Neuronal stem cell (in vitro differentiated cells): ENCODE measurements around the gene RBKS.

Experiments
- DNase-seq: peaks from one replicate; pipeline ENCODE4 v3.0.0-alpha.2; 2013; ENCODE audit warnings: low spot score
- H2AFZ ChIP-seq: one replicate; pipeline ENCODE4 v1.6.1; 2013; ENCODE audit warnings: mild to moderate bottlenecking, low read length, inconsistent platforms
- H2AK5ac ChIP-seq: 2 replicates; pipeline ENCODE4 v1.6.1; 2013; ENCODE audit warnings: low read depth, mild to moderate bottlenecking, inconsistent platforms, low read length, moderate library complexity, mixed read lengths
- H2BK120ac ChIP-seq: 2 replicates; pipeline ENCODE4 v1.6.1; 2013; ENCODE audit warnings: low read depth, mild to moderate bottlenecking, inconsistent platforms, low read length, moderate library complexity, mixed read lengths
- H2BK12ac ChIP-seq: one replicate; pipeline ENCODE4 v1.6.1; 2013; ENCODE audit warnings: low read length, inconsistent platforms
- H2BK15ac ChIP-seq: 2 replicates; pipeline ENCODE4 v1.6.1; 2013; ENCODE audit warnings: mild to moderate bottlenecking, low read length, inconsistent platforms, mixed read lengths
- H2BK5ac ChIP-seq: one replicate; pipeline ENCODE4 v1.6.1; 2013; ENCODE audit warnings: inconsistent platforms, mild to moderate bottlenecking, low read length, moderate library complexity
- H3K14ac ChIP-seq: one replicate; pipeline ENCODE4 v1.6.1; 2013; ENCODE audit warnings: low read length, inconsistent platforms
- H3K18ac ChIP-seq: 2 replicates; pipeline ENCODE4 v1.6.1; 2013; ENCODE audit warnings: low read length, inconsistent platforms
- H3K23ac ChIP-seq: 2 replicates; pipeline ENCODE4 v1.6.1; 2013; ENCODE audit warnings: low read depth, mild to moderate bottlenecking, mixed read lengths, low read length, inconsistent platforms; ENCODE audit not compliant: poor library complexity
- H3K27ac ChIP-seq: replicated peaks from 3 replicates; pipeline ENCODE4 v1.5.1; 2013; ENCODE audit warnings: low read length, inconsistent platforms
- H3K27me3 ChIP-seq, 3 experiments: 2 replicates each; pipeline ENCODE4 v1.6.1; 2013; ENCODE audit warnings: low read length in 3 of 3, mild to moderate bottlenecking in 2 of 3, inconsistent platforms in 1 of 3, low read depth in 1 of 3, mixed read lengths in 1 of 3, moderate library complexity in 1 of 3; ENCODE audit not compliant: control insufficient read depth in 3 of 3, insufficient read depth in 3 of 3
- H3K36me3 ChIP-seq, 2 donors: replicated peaks in 1 of 2; 2 replicates each; pipeline ENCODE4 v1.6.1; 2013; ENCODE audit warnings: low read length in 2 of 2; ENCODE audit not compliant: control insufficient read depth in 2 of 2, insufficient read depth in 2 of 2
- H3K4ac ChIP-seq: 2 replicates; pipeline ENCODE4 v1.6.1; 2013; ENCODE audit warnings: inconsistent platforms, mild to moderate bottlenecking, low read length, moderate library complexity
- H3K4me1 ChIP-seq, 2 donors: 1 replicate in 1 of 2; 2 replicates in 1 of 2; pipeline ENCODE4 v1.6.1; 2013; ENCODE audit warnings: low read length in 2 of 2, low read depth in 1 of 2; ENCODE audit not compliant: control insufficient read depth in 2 of 2, insufficient read depth in 1 of 2
- H3K4me2 ChIP-seq: one replicate; pipeline ENCODE4 v1.6.1; 2013; ENCODE audit warnings: mild to moderate bottlenecking, low read length, inconsistent platforms; ENCODE audit not compliant: insufficient read depth, poor library complexity, severe bottlenecking
- H3K4me3 ChIP-seq, 2 donors: 2 replicates each; pipeline ENCODE4 v1.5.1; 2013; ENCODE audit warnings: low read length in 2 of 2, mild to moderate bottlenecking in 2 of 2, inconsistent platforms in 1 of 2, moderate library complexity in 1 of 2
- H3K79me1 ChIP-seq: one replicate; pipeline ENCODE4 v1.6.1; 2013; ENCODE audit warnings: low read depth, mild to moderate bottlenecking, inconsistent platforms, low read length, moderate library complexity
- H3K9ac ChIP-seq: one replicate; pipeline ENCODE4 v1.6.1; 2013; ENCODE audit warnings: mild to moderate bottlenecking, low read depth, low read length, inconsistent platforms; ENCODE audit not compliant: poor library complexity
- H3K9me3 ChIP-seq, 2 donors: replicated peaks in 1 of 2; 2 replicates each; pipeline versions ENCODE3 to v1.6.1; 2013; ENCODE audit warnings: low read length in 2 of 2, mild to moderate bottlenecking in 2 of 2, inconsistent platforms in 1 of 2, low read depth in 1 of 2, mixed read lengths in 1 of 2, moderate library complexity in 1 of 2; ENCODE audit not compliant: control insufficient read depth in 2 of 2, insufficient read depth in 1 of 2
- H4K8ac ChIP-seq: one replicate; pipeline ENCODE4 v1.6.1; 2013; ENCODE audit warnings: low read depth, mild to moderate bottlenecking, inconsistent platforms, low read length, moderate library complexity
- H4K91ac ChIP-seq: one replicate; pipeline ENCODE4 v1.6.1; 2013; ENCODE audit warnings: low read length, low read depth, mild to moderate bottlenecking, inconsistent platforms; ENCODE audit not compliant: poor library complexity
- WGBS, 2 donors: extraction: QIAGEN DNeasy Blood & Tissue Kit; methylation state at CpG; one replicate each; pipeline ENCODE4 v1.1.7; 2013; ENCODE audit warnings: missing lambda C conversion rate in 2 of 2, mixed read lengths in 1 of 2; ENCODE audit not compliant: insufficient read length in 2 of 2, insufficient replicate concordance in 1 of 2; ENCODE audit errors: extremely low coverage in 2 of 2; 5-methylcytosine and 5-hydroxymethylcytosine counted together

Gene RBKS

DNA sequence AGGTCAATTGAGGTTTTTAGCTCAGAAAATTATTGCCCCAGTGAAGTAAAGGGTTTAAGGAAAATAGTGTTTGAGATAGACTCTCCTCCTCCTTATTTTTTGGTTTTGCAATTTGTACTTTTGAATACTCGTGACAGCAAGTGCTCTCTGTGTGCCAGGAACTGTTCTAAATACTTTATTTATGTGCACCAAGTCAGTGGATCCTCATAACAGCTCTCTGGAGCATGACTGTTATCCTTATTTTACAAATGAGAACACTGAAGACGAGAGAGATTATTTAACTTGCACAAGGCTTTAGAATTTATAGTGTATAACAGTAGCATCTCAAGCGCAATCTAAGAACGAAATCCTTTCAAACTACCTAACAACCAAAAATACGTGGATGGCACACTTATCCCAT lies 25.0 kb upstream of the RBKS start:
- H3K4me3 ChIP-seq: no peak overlapping the region
- H3K18ac ChIP-seq: no peak overlapping the region
- no peaks in the 10 kb centered on the region for H3K36me3 ChIP-seq
- no peak overlapping the region for H2BK120ac ChIP-seq
- no peak overlapping the region for H2BK12ac ChIP-seq
- H2BK15ac ChIP-seq: no peak overlapping the region
- no peak overlapping the region for H2BK5ac ChIP-seq
- no peaks in the 10 kb centered on the region for H3K27me3 ChIP-seq
- H4K8ac ChIP-seq: no peak overlapping the region
- no peak overlapping the region for H4K91ac ChIP-seq
- peaks cover 0 to 2% of the 10 kb centered on the region in 2 donors for H3K4me1 ChIP-seq
- no peak overlapping the region for H3K4me2 ChIP-seq
- no peak overlapping the region for H3K23ac ChIP-seq
- no peak overlapping the region for H3K27ac ChIP-seq
- no peak overlapping the region for H2AFZ ChIP-seq
- H3K14ac ChIP-seq: no peak overlapping the region
- WGBS, 2 donors: no CpG with 5 or more reads among the region's 5 CpGs
- H3K9me3 ChIP-seq: no peaks in the 10 kb centered on the region
- DNase-seq: no peak
- no peak overlapping the region for H2AK5ac ChIP-seq
- H3K79me1 ChIP-seq: peaks cover 3% of the 10 kb centered on the region
- H3K4ac ChIP-seq: no peak overlapping the region
- no peak overlapping the region for H3K9ac ChIP-seq

DNA sequence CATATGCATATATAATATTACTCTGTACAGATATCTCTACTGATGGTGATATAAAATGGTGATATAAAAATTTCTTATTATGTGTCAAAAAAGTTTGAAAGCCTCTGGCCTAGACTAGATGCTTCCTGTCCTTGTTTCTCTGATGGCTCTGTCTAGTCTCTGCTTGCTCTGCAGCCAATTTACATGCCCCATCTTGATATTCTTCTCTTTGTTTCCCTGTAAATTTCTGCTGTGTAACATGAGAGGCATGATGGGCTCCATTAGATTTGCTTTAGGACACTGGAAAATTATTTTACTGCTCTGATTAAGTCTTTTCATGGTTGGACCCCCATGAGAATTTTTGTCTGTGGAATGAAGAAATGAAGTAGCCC lies 24.6 kb upstream of the RBKS start:
- Histone ChIP-seq H3K9ac (no peak overlapping the region), H3K27me3 (no peaks in the 10 kb centered on the region), H3K4me3 (no peak overlapping the region), H3K36me3 (no peaks in the 10 kb centered on the region), H3K4me1 (peaks cover 0 to 2% of the 10 kb centered on the region in 2 donors), H2BK120ac (no peak overlapping the region), H3K4ac (no peak overlapping the region), H3K27ac (no peak overlapping the region), H3K9me3 (no peaks in the 10 kb centered on the region), H3K79me1 (peaks cover 3% of the 10 kb centered on the region), H3K4me2 (no peak overlapping the region), H2BK12ac (no peak overlapping the region), H2AFZ (no peak overlapping the region), H3K23ac (no peak overlapping the region), H3K14ac (no peak overlapping the region), H2BK15ac (no peak overlapping the region), H3K18ac (no peak overlapping the region), H2BK5ac (no peak overlapping the region), H4K8ac (no peak overlapping the region), H2AK5ac (no peak overlapping the region), H4K91ac (no peak overlapping the region)
- no peak for DNase-seq

DNA sequence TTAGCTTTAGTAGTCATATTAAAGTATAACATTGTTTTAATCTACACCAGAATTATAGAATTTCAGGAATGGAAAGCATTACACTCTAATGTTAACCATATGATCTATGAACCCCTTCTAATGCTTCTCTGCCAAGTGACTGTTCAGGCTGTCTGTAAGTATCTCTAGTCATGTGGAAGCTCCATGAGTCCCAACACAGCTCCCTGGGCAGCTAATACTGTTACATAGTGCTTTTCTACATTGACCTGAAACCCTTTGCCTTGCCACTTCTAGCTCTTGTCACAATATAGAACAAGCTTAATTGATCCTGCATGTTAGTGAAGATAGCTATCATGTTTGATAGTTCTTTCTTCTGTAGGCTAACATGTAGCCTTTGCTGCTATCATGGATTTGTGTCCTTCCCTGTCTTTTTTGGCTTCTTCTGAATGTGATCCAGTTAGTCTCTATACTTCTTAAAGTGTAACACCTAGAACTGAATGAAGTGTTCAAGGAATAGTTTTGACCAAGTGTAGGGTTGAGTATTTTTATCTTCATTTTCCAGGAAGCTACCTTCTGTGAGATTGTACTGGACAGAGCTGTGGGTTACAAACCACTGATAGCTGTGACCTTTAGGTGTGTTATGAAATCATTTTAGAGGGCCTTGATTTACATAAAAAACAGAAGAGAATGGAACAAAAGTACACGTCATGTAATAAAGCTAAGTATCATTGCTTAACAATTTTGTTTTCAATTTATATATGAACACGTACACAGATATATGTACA lies 24.0 kb upstream of the RBKS start:
- H2BK15ac ChIP-seq: no peak overlapping the region
- no peaks in the 10 kb centered on the region for H3K9me3 ChIP-seq
- H2AFZ ChIP-seq: no peak overlapping the region
- H3K14ac ChIP-seq: no peak overlapping the region
- no peak overlapping the region for H3K4me3 ChIP-seq
- no peak overlapping the region for H2BK120ac ChIP-seq
- no CpG with 5 or more reads among the region's 2 CpGs for WGBS, 2 donors
- H3K4me2 ChIP-seq: no peak overlapping the region
- H3K36me3 ChIP-seq: no peaks in the 10 kb centered on the region
- no peaks in the 10 kb centered on the region for H3K27me3 ChIP-seq
- H4K8ac ChIP-seq: no peak overlapping the region
- H3K9ac ChIP-seq: no peak overlapping the region
- DNase-seq: no peak
- H2AK5ac ChIP-seq: no peak overlapping the region
- H2BK5ac ChIP-seq: no peak overlapping the region
- no peak overlapping the region for H3K23ac ChIP-seq
- no peak overlapping the region for H3K27ac ChIP-seq
- H2BK12ac ChIP-seq: no peak overlapping the region
- peaks cover 0 to 2% of the 10 kb centered on the region in 2 donors for H3K4me1 ChIP-seq
- H4K91ac ChIP-seq: no peak overlapping the region
- no peak overlapping the region for H3K4ac ChIP-seq
- H3K18ac ChIP-seq: no peak overlapping the region
- peaks cover 3% of the 10 kb centered on the region for H3K79me1 ChIP-seq

DNA sequence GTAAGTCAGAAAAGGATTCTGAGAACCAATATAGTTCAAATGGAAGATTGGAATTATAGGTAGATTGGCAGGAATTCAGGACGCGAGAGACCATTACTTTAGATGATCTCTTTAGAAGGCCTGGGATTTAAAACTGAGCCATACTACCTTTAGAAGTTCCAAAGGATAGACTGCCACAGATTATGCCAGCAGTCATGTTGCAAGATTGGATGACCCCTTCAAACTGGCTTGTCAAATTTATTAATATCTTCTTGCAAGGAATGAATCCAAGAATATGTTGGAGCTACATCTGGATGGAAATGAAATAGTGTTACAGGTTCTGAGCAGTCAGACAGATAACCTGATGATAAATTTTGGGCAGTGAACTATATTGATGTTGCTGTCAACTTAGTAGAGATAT lies 22.3 kb upstream of the RBKS start:
- Histone ChIP-seq H2AFZ (no peak overlapping the region), H3K4me3 (no peak overlapping the region), H3K36me3 (no peaks in the 10 kb centered on the region), H3K27me3 (no peaks in the 10 kb centered on the region), H4K8ac (no peak overlapping the region), H4K91ac (no peak overlapping the region), H3K9ac (no peak overlapping the region), H2BK5ac (no peak overlapping the region), H2BK12ac (no peak overlapping the region), H3K4me2 (no peak overlapping the region), H3K79me1 (no peaks in the 10 kb centered on the region), H3K4ac (no peak overlapping the region), H3K18ac (no peak overlapping the region), H2AK5ac (no peak overlapping the region), H3K23ac (no peak overlapping the region), H3K14ac (no peak overlapping the region), H3K4me1 (peaks cover 0 to 2% of the 10 kb centered on the region in 2 donors), H2BK15ac (no peak overlapping the region), H2BK120ac (no peak overlapping the region), H3K27ac (no peak overlapping the region), H3K9me3 (no peaks in the 10 kb centered on the region)
- WGBS, 2 donors: no CpG with 5 or more reads among the region's 2 CpGs
- DNase-seq: no peak
